HUES64 (cell line): ENCODE data around the gene SYNE1.

Experiments
- H3K27ac ChIP-seq: 2 replicates; pipeline ENCODE4 v1.7.0; 2013; ENCODE audit warnings: low read depth, low read length, inconsistent platforms
- H3K27me3 ChIP-seq: 2 replicates; pipeline ENCODE4 v1.6.1; 2013; ENCODE audit warnings: mild to moderate bottlenecking, low read length; ENCODE audit not compliant: insufficient read depth
- H3K36me3 ChIP-seq: 2 replicates; pipeline ENCODE4 v1.6.1; 2013; ENCODE audit warnings: mild to moderate bottlenecking, low read length; ENCODE audit not compliant: insufficient read depth
- H3K4me1 ChIP-seq: 2 replicates; pipeline ENCODE4 v1.6.1; 2013; ENCODE audit warnings: mild to moderate bottlenecking, low read length, moderate library complexity; ENCODE audit not compliant: insufficient read depth
- H3K4me3 ChIP-seq: 2 replicates; pipeline ENCODE4 v1.5.1; 2013; ENCODE audit warnings: mild to moderate bottlenecking, low read length, moderate library complexity
- H3K9ac ChIP-seq: 2 replicates; pipeline ENCODE4 v1.6.1; 2013; ENCODE audit warnings: mild to moderate bottlenecking, low read depth, low read length
- H3K9me3 ChIP-seq: 2 replicates; pipeline ENCODE4 v1.6.1; 2013; ENCODE audit warnings: low read depth, low read length; ENCODE audit not compliant: insufficient read depth
- WGBS: fragments of 150-250, 120-280 bp; methylation state at CpG from one replicate; pipeline ENCODE4 v1.1.7; 2013; ENCODE audit warnings: missing lambda C conversion rate; 5-methylcytosine and 5-hydroxymethylcytosine counted together

The SYNE1 gene

GRCh38 chr6:152246554-152247337, 390.4 kb downstream of the SYNE1 start:
- no peak overlapping the region for H3K27ac ChIP-seq
- 90% methylated on average over 2 of the region's 4 CpGs for WGBS
- no peaks in the 10 kb centered on the region for H3K27me3 ChIP-seq
- no peaks in the 10 kb centered on the region for H3K36me3 ChIP-seq
- H3K9me3 ChIP-seq, result no peaks in the 10 kb centered on the region
- no peaks in the 10 kb centered on the region for H3K4me1 ChIP-seq
- no peak overlapping the region for H3K9ac ChIP-seq
- no peak overlapping the region for H3K4me3 ChIP-seq

GRCh38 chr6:152244998-152245630, 392.0 kb downstream of the SYNE1 start:
- H3K9ac ChIP-seq, result no peak overlapping the region
- 85% methylated on average over 3 of the region's 4 CpGs for WGBS

GRCh38 chr6:152241013-152241766, 396.0 kb downstream of the SYNE1 start:
- Histone ChIP-seq H3K27ac (no peak overlapping the region), H3K9me3 (no peaks in the 10 kb centered on the region), H3K27me3 (no peaks in the 10 kb centered on the region), H3K4me1 (no peaks in the 10 kb centered on the region), H3K36me3 (no peaks in the 10 kb centered on the region), H3K9ac (no peak overlapping the region), H3K4me3 (no peak overlapping the region)
- WGBS, result 95% methylated on average over 7 of the region's 7 CpGs

More at GRCh38 chr6:152244998-152245630, 392.0 kb downstream of the SYNE1 start:
- Histone ChIP-seq H3K9me3 (no peaks in the 10 kb centered on the region), H3K27me3 (no peaks in the 10 kb centered on the region), H3K36me3 (no peaks in the 10 kb centered on the region), H3K27ac (no peak overlapping the region), H3K4me1 (no peaks in the 10 kb centered on the region), H3K4me3 (no peak overlapping the region)

GRCh38 chr6:152240436-152240835, 396.7 kb downstream of the SYNE1 start:
- 100% methylated on average over 2 of the region's 3 CpGs for WGBS

GRCh38 chr6:152236370-152237097, 400.6 kb downstream of the SYNE1 start:
- Histone ChIP-seq H3K4me3 (no peak overlapping the region), H3K36me3 (no peaks in the 10 kb centered on the region), H3K27me3 (no peaks in the 10 kb centered on the region), H3K9ac (no peak overlapping the region), H3K9me3 (no peaks in the 10 kb centered on the region), H3K27ac (no peak overlapping the region), H3K4me1 (no peaks in the 10 kb centered on the region)
- WGBS, result 93% methylated on average over 8 of the region's 8 CpGs

More at GRCh38 chr6:152240436-152240835, 396.7 kb downstream of the SYNE1 start:
- H3K27me3 ChIP-seq, result no peaks in the 10 kb centered on the region
- no peak overlapping the region for H3K4me3 ChIP-seq
- H3K4me1 ChIP-seq, result no peaks in the 10 kb centered on the region
- H3K27ac ChIP-seq, result no peak overlapping the region
- no peaks in the 10 kb centered on the region for H3K9me3 ChIP-seq
- H3K36me3 ChIP-seq, result no peaks in the 10 kb centered on the region
- no peak overlapping the region for H3K9ac ChIP-seq

GRCh38 chr6:152233547-152234320, 403.4 kb downstream of the SYNE1 start:
- H3K9me3 ChIP-seq, result no peaks in the 10 kb centered on the region
- H3K9ac ChIP-seq, result no peak overlapping the region
- no peaks in the 10 kb centered on the region for H3K4me1 ChIP-seq
- no peak overlapping the region for H3K27ac ChIP-seq
- H3K36me3 ChIP-seq, result no peaks in the 10 kb centered on the region
- H3K27me3 ChIP-seq, result no peaks in the 10 kb centered on the region
- 96% methylated on average over 13 of the region's 17 CpGs for WGBS
- no peak overlapping the region for H3K4me3 ChIP-seq

GRCh38 chr6:152232501-152233151, 404.5 kb downstream of the SYNE1 start:
- Histone ChIP-seq H3K27me3 (no peaks in the 10 kb centered on the region), H3K27ac (no peak overlapping the region), H3K4me3 (no peak overlapping the region), H3K36me3 (no peaks in the 10 kb centered on the region), H3K9ac (no peak overlapping the region), H3K9me3 (no peaks in the 10 kb centered on the region), H3K4me1 (no peaks in the 10 kb centered on the region)
- WGBS, result 69% methylated on average over 3 of the region's 5 CpGs

GRCh38 chr6:152229330-152229729, 407.8 kb downstream of the SYNE1 start:
- Histone ChIP-seq H3K27me3 (no peaks in the 10 kb centered on the region), H3K36me3 (no peaks in the 10 kb centered on the region), H3K27ac (no peak overlapping the region), H3K4me3 (no peak overlapping the region), H3K9ac (no peak overlapping the region), H3K4me1 (no peaks in the 10 kb centered on the region), H3K9me3 (no peaks in the 10 kb centered on the region)
- 83% methylated on average over 2 of the region's 4 CpGs for WGBS

GRCh38 chr6:152226119-152226518, 411.0 kb downstream of the SYNE1 start:
- peaks cover 20% of the 10 kb centered on the region for H3K9me3 ChIP-seq
- no peak overlapping the region for H3K27ac ChIP-seq
- H3K9ac ChIP-seq, result no peak overlapping the region
- H3K4me1 ChIP-seq, result no peaks in the 10 kb centered on the region
- peaks cover 13% of the 10 kb centered on the region for H3K36me3 ChIP-seq
- no peak overlapping the region for H3K4me3 ChIP-seq
- no peaks in the 10 kb centered on the region for H3K27me3 ChIP-seq
- no CpG with 5 or more reads among the region's 2 CpGs for WGBS
